CD4-positive, alpha-beta memory T cell (primary cell): ENCODE results near the gene PARK7. TPM values are rescaled to one million over a fixed set of nuclear protein-coding genes. Genes with fewer than 3 reads are reported as not detected.
A peak's percentile ranks its signal among the peaks of the same experiment; 100 is the strongest.

Source experiments
- CTCF ChIA-PET: fragments of 350-600 bp; sonication (Branson Sonifier 250); formaldehyde crosslinking; loops from one replicate; lab custom pipeline; 2021; ENCODE audit warnings: inconsistent platforms; ENCODE audit not compliant: partially characterized antibody; lab: Charles Lee
- POLR2A ChIA-PET: fragments of 350-600 bp; sonication (Branson Sonifier 250); formaldehyde crosslinking; loops from one replicate; lab custom pipeline; 2021; ENCODE audit not compliant: partially characterized antibody; lab: Charles Lee
- DNase-seq, 5 donors: peaks; one replicate each; pipeline versions ENCODE4 v3.0.0 to v3.0.0-alpha.2; 2020 to 2022; ENCODE audit warnings: mixed read lengths in 1 of 5
- H3K27ac ChIP-seq: one replicate; pipeline ENCODE4 v1.7.0; 2013; ENCODE audit warnings: low read depth, low read length
- H3K27me3 ChIP-seq: 2 replicates; pipeline ENCODE4 v1.7.0; 2013; ENCODE audit warnings: mild to moderate bottlenecking, low read length, moderate library complexity; ENCODE audit not compliant: insufficient read depth
- H3K36me3 ChIP-seq: 2 replicates; pipeline ENCODE4 v1.7.0; 2013; ENCODE audit warnings: mild to moderate bottlenecking, low read length, moderate library complexity; ENCODE audit not compliant: insufficient read depth
- H3K4me1 ChIP-seq: 2 replicates; pipeline ENCODE4 v1.7.0; 2013; ENCODE audit warnings: mild to moderate bottlenecking, low read length, moderate library complexity; ENCODE audit not compliant: insufficient read depth
- H3K4me3 ChIP-seq, 2 donors: one replicate each; pipeline ENCODE4 v1.7.0; 2013; ENCODE audit warnings: low read length in 2 of 2, mild to moderate bottlenecking in 1 of 2
- H3K9me3 ChIP-seq, 2 donors: one replicate each; pipeline ENCODE4 v1.7.0; 2013; ENCODE audit warnings: low read length in 2 of 2, control low read depth in 1 of 2; ENCODE audit not compliant: control insufficient read depth in 1 of 2
- H3K27ac Mint-ChIP-seq, 7 donors: one replicate each; pipeline ENCODE4 v1.8.0; 2020 to 2021; ENCODE audit warnings: mixed read lengths in 7 of 7, mild to moderate bottlenecking in 6 of 7, inconsistent platforms in 3 of 7, moderate library complexity in 3 of 7
- H3K27me3 Mint-ChIP-seq, 2 donors: one replicate each; pipeline ENCODE4 v1.8.0; 2020 to 2021; ENCODE audit warnings: mixed read lengths in 2 of 2
- H3K36me3 Mint-ChIP-seq, 2 donors: one replicate each; pipeline ENCODE4 v1.8.0; 2020 to 2021; ENCODE audit warnings: mixed read lengths in 2 of 2, inconsistent platforms in 1 of 2, mild to moderate bottlenecking in 1 of 2
- H3K4me1 Mint-ChIP-seq, 4 donors: one replicate each; pipeline ENCODE4 v1.8.0; 2020 to 2021; ENCODE audit warnings: mixed read lengths in 4 of 4, mild to moderate bottlenecking in 1 of 4
- H3K4me3 Mint-ChIP-seq, 8 donors: one replicate each; pipeline ENCODE4 v1.8.0; 2020 to 2021; ENCODE audit warnings: mixed read lengths in 8 of 8, mild to moderate bottlenecking in 7 of 8, moderate library complexity in 6 of 8, inconsistent platforms in 3 of 8
- H3K9me3 Mint-ChIP-seq, 8 donors: one replicate each; pipeline ENCODE4 v1.8.0; 2020 to 2021; ENCODE audit warnings: mixed read lengths in 8 of 8, mild to moderate bottlenecking in 5 of 8, inconsistent platforms in 3 of 8, moderate library complexity in 1 of 8
- intact Hi-C: fragments of 100-400 bp; cut with micrococcal nuclease; formaldehyde crosslinking; loops from one replicate; pipeline ENCODE4 v1.15.1; 2023
- polyA plus RNA-seq, 2 donors: library from polyadenylated mRNA; unstranded; fragments of 300-500 nt; fragmentation: Illumina TruSeq; gene quantifications; one replicate each; pipeline ENCODE4 v1.2.3, GENCODE V29; 2021
- total RNA-seq, 2 experiments: library from RNA; stranded (reverse); gene quantifications; one replicate each; pipeline ENCODE4 v1.2.3, GENCODE V29; 2021

The PARK7 gene
- total and polyA plus RNA-seq, 4 experiments from 2014 or later = 112 to 381 (median 232) TPM

GRCh38 chr1:8026153-8026975 lies 64.9 kb downstream of the PARK7 start, which contains the start of gene ERRFI1:
TSS of gene ERRFI1 (minus strand) at chr1:8026309. CDS start at chr1:8015619, 10,690 bp downstream.
- H3K36me3 ChIP-seq = no peaks in the 10 kb centered on the region
- intact Hi-C loops = loop anchor here (1.0 kb wide), 2 partner anchors 126 to 292 kb away; partner anchors contain the start of gene SLC45A1
- Mint-ChIP-seq H3K36me3 (no peaks in the 10 kb centered on the region), H3K27me3 (peaks cover 7 to 13% of the 10 kb centered on the region in 2 donors), H3K9me3 (peaks cover 0 to 3% (median 0%) of the 10 kb centered on the region in 8 donors), H3K27ac (peak within 1 kb of the TSS; percentile 8 to 89 (median 86)), H3K4me1 (peaks cover 8 to 13% (median 10%) of the 10 kb centered on the region in 4 donors), H3K4me3 (peak within 1 kb of the TSS; percentile 81 to 91 (median 86))
- peak within 1 kb of the TSS in 1 of 2 donors; percentile 33 for H3K4me3 ChIP-seq
- peaks cover 6% of the 10 kb centered on the region for H3K27me3 ChIP-seq
- DNase-seq = peak; percentile 80 to 88 (median 81)
- H3K27ac ChIP-seq = no peak within 1 kb of the TSS
- CTCF ChIA-PET = interaction anchor here (1.0 to 5.3 kb wide), 3 partner anchors 10 to 289 kb away, joined by 4 to 32 read pairs (median 6); no protein-coding TSS in a partner anchor
- H3K4me1 ChIP-seq = peaks cover 14% of the 10 kb centered on the region
- no peaks in the 10 kb centered on the region for H3K9me3 ChIP-seq
- POLR2A ChIA-PET = interaction anchor here (1.0 kb wide), 2 partner anchors 9 to 292 kb away, joined by 4 read pairs; no protein-coding TSS in a partner anchor

GRCh38 chr1:8026976-8027747 lies 65.7 kb downstream of the PARK7 start:
- H3K27ac Mint-ChIP-seq = peak overlapping the region in 6 of 7 donors; percentile 24 to 88 (median 78)
- CTCF ChIA-PET = interaction anchor here (0.8 to 5.3 kb wide), 4 partner anchors 11 to 288 kb away, joined by 3 to 32 read pairs (median 5); no protein-coding TSS in a partner anchor
- peaks cover 8 to 13% (median 10%) of the 10 kb centered on the region in 4 donors for H3K4me1 Mint-ChIP-seq

GRCh38 chr1:8027748-8028570 lies 66.4 kb downstream of the PARK7 start:
- peaks cover 8 to 13% (median 10%) of the 10 kb centered on the region in 4 donors for H3K4me1 Mint-ChIP-seq
- H3K9me3 ChIP-seq = no peaks in the 10 kb centered on the region
- H3K27me3 ChIP-seq = peaks cover 6% of the 10 kb centered on the region
- no peak overlapping the region for H3K27ac ChIP-seq
- intact Hi-C loops = no loop called here
- no peaks in the 10 kb centered on the region for H3K36me3 ChIP-seq
- no peak for DNase-seq
- H3K4me3 Mint-ChIP-seq = peak overlapping the region in 2 of 8 donors; percentile 49 to 75
- H3K4me3 ChIP-seq = no peak overlapping the region
- peaks cover 14% of the 10 kb centered on the region for H3K4me1 ChIP-seq
- H3K27ac Mint-ChIP-seq = peak overlapping the region in 1 of 7 donors; percentile 24
- peaks cover 0 to 3% (median 0%) of the 10 kb centered on the region in 8 donors for H3K9me3 Mint-ChIP-seq
- H3K27me3 Mint-ChIP-seq = peaks cover 7 to 8% of the 10 kb centered on the region in 2 donors
- POLR2A ChIA-PET = interaction anchor here (1.4 kb wide), 1 partner anchor 288 kb away, joined by 3 read pairs; no protein-coding TSS in a partner anchor
- CTCF ChIA-PET = interaction anchor here (0.8 to 5.3 kb wide), 4 partner anchors 11 to 322 kb away, joined by 3 to 48 read pairs (median 19); no protein-coding TSS in a partner anchor
- H3K36me3 Mint-ChIP-seq = no peaks in the 10 kb centered on the region

More at GRCh38 chr1:8026976-8027747, 65.7 kb downstream of the PARK7 start:
- H3K4me1 ChIP-seq = peaks cover 14% of the 10 kb centered on the region
- H3K27ac ChIP-seq = no peak overlapping the region
- peaks cover 6% of the 10 kb centered on the region for H3K27me3 ChIP-seq
- no peak overlapping the region for H3K4me3 ChIP-seq
- H3K9me3 ChIP-seq = no peaks in the 10 kb centered on the region
- POLR2A ChIA-PET = interaction anchor here (1.0 kb wide), 2 partner anchors 10 to 291 kb away, joined by 4 read pairs; no protein-coding TSS in a partner anchor
- intact Hi-C loops = loop anchor here (1.0 kb wide), 2 partner anchors 125 to 291 kb away; partner anchors contain the start of gene SLC45A1
- H3K27me3 Mint-ChIP-seq = peaks cover 7 to 8% of the 10 kb centered on the region in 2 donors
- no peaks in the 10 kb centered on the region for H3K36me3 Mint-ChIP-seq
- H3K4me3 Mint-ChIP-seq = peak overlapping the region; percentile 58 to 85 (median 75)
- no peak for DNase-seq
- peaks cover 0 to 3% (median 0%) of the 10 kb centered on the region in 8 donors for H3K9me3 Mint-ChIP-seq
- no peaks in the 10 kb centered on the region for H3K36me3 ChIP-seq

GRCh38 chr1:8028571-8028910 lies 67.0 kb downstream of the PARK7 start:
- Mint-ChIP-seq H3K4me3 (no peak overlapping the region), H3K27me3 (peaks cover 7 to 8% of the 10 kb centered on the region in 2 donors), H3K9me3 (peaks cover 0 to 3% (median 0%) of the 10 kb centered on the region in 8 donors), H3K36me3 (no peaks in the 10 kb centered on the region), H3K4me1 (peaks cover 8 to 13% (median 10%) of the 10 kb centered on the region in 4 donors), H3K27ac (no peak overlapping the region)
- H3K9me3 ChIP-seq = no peaks in the 10 kb centered on the region
- H3K4me3 ChIP-seq = no peak overlapping the region
- ChIA-PET CTCF (interaction anchor here (1.9 to 5.3 kb wide), 3 partner anchors 12 to 322 kb away, joined by 6 to 48 read pairs (median 32); no protein-coding TSS in a partner anchor), POLR2A (interaction anchor here (1.4 kb wide), 1 partner anchor 288 kb away, joined by 3 read pairs; no protein-coding TSS in a partner anchor)
- no peak overlapping the region for H3K27ac ChIP-seq
- no peak for DNase-seq
- intact Hi-C loops = no loop called here
- peaks cover 14% of the 10 kb centered on the region for H3K4me1 ChIP-seq
- no peaks in the 10 kb centered on the region for H3K36me3 ChIP-seq
- H3K27me3 ChIP-seq = peaks cover 6% of the 10 kb centered on the region

GRCh38 chr1:8031176-8031785 lies 69.8 kb downstream of the PARK7 start:
- peaks cover 3 to 6% (median 5%) of the 10 kb centered on the region in 4 donors for H3K4me1 Mint-ChIP-seq
- H3K27me3 Mint-ChIP-seq = peaks cover 0 to 3% of the 10 kb centered on the region in 2 donors
- H3K4me3 Mint-ChIP-seq = no peak overlapping the region
- intact Hi-C loops = loop anchor here (1.0 to 10.0 kb wide), 3 partner anchors 184 to 318 kb away; no protein-coding TSS in a partner anchor
- ChIA-PET CTCF (interaction anchor here (0.6 to 5.2 kb wide), 13 partner anchors 9 to 319 kb away, joined by 3 to 56 read pairs (median 5); partner anchors contain the start of gene SLC45A1), POLR2A (interaction anchor here (0.8 to 1.3 kb wide), 3 partner anchors 208 to 319 kb away, joined by 3 to 4 read pairs (median 4); no protein-coding TSS in a partner anchor)
- no peak overlapping the region for H3K27ac Mint-ChIP-seq
- H3K36me3 Mint-ChIP-seq = no peaks in the 10 kb centered on the region
- no peaks in the 10 kb centered on the region for H3K36me3 ChIP-seq
- peak in 4 of 5 donors; percentile 43 to 52 (median 46) for DNase-seq
- no peaks in the 10 kb centered on the region for H3K9me3 ChIP-seq
- H3K4me3 ChIP-seq = no peak overlapping the region
- no peaks in the 10 kb centered on the region for H3K9me3 Mint-ChIP-seq
- peaks cover 6% of the 10 kb centered on the region for H3K4me1 ChIP-seq
- no peak overlapping the region for H3K27ac ChIP-seq
- no peaks in the 10 kb centered on the region for H3K27me3 ChIP-seq
